HepG2 (cell line): ENCODE results near the gene GMCL2. TPM values are rescaled to one million over a fixed set of nuclear protein-coding genes. Genes with fewer than 3 reads are reported as not detected.
A peak's percentile ranks its signal among the peaks of the same experiment; 100 is the strongest.

Source experiments
- ATAC-seq: fragments of 200-7000 bp; cut with Tn5 transposase; 3 replicates; pipeline ENCODE4 v1.9.1; 2020; ENCODE audit warnings: mild to moderate bottlenecking, moderate library complexity
- BruUV-seq: library from RNA; stranded (reverse); fragments of 400-500 nt; replicated peaks from 2 replicates; lab custom pipeline; 2021; lab: Mats Ljungman, UMichigan
- CTCF ChIA-PET: fragments of 300-600 bp; formaldehyde crosslinking; extraction: SDS; loops from one replicate; lab custom pipeline; 2021; ENCODE audit warnings: low total read pairs, inconsistent platforms, low intra/inter-chr PET ratio; lab: Yijun Ruan, JAX
- POLR2A ChIA-PET: fragments of 350-600 bp; sonication (Branson Sonifier 250); formaldehyde crosslinking; loops from one replicate; lab custom pipeline; 2020; ENCODE audit warnings: antibody characterized with exemption, inconsistent platforms; lab: Yijun Ruan, JAX
- DNase-seq: peaks from one replicate; pipeline ENCODE4 v3.0.0-alpha.2; 2015; ENCODE audit warnings: low spot score
- FAIRE-seq: peaks from 3 replicates; lab custom pipeline; 2011; peaks lifted over from hg19 to GRCh38; lab: Jason Lieb, UNC
- H2AFZ ChIP-seq: one replicate; pipeline ENCODE4 v1.6.1; 2011; ENCODE audit warnings: low read length, inconsistent platforms
- H3K27ac ChIP-seq: fragments of 300-600 bp; 3 replicates; pipeline ENCODE4 v1.8.0; 2011; ENCODE audit warnings: mixed run types, mild to moderate bottlenecking, mixed read lengths, low read length, inconsistent platforms; ENCODE audit not compliant: insufficient read depth; ENCODE audit errors: extremely low read length
- H3K27me3 ChIP-seq, 2 experiments: fragments of 200-600 bp in 1 of 2; 2 replicates in 1 of 2; 3 replicates in 1 of 2; pipeline versions ENCODE4 v1.6.0 to v1.8.0; 2011; ENCODE audit warnings: low read length in 2 of 2, mild to moderate bottlenecking in 2 of 2, moderate library complexity in 2 of 2, inconsistent platforms in 1 of 2; ENCODE audit not compliant: insufficient read depth in 2 of 2, control insufficient read depth in 1 of 2
- H3K36me3 ChIP-seq, 2 experiments: fragments of 200-600 bp in 1 of 2; replicated peaks in 1 of 2; 2 replicates in 1 of 2; 3 replicates in 1 of 2; pipeline versions ENCODE4 v1.5.1 to v1.8.0; 2011; ENCODE audit warnings: low read length in 2 of 2, inconsistent platforms in 1 of 2; ENCODE audit not compliant: insufficient read depth in 2 of 2, control insufficient read depth in 1 of 2
- H3K4me1 ChIP-seq: 2 replicates; pipeline ENCODE4 v1.5.1; 2012; ENCODE audit warnings: low read length, inconsistent platforms; ENCODE audit not compliant: insufficient read depth
- H3K4me2 ChIP-seq: 2 replicates; pipeline ENCODE4 v1.6.0; 2011; ENCODE audit warnings: low read depth, low read length, inconsistent platforms
- H3K4me3 ChIP-seq, 3 experiments: fragments of 200-600 bp in 1 of 3; sonication (generic), shearing (Covaris generic) in 1 of 3; replicated peaks in 1 of 3; 2 replicates each; pipeline ENCODE4 v1.5.1; 2011 to 2016; ENCODE audit warnings: low read length in 3 of 3, inconsistent platforms in 2 of 3, low read depth in 2 of 3, mild to moderate bottlenecking in 2 of 3, control low read depth in 1 of 3, mixed read lengths in 1 of 3; ENCODE audit not compliant: insufficient read depth in 1 of 3
- H3K79me2 ChIP-seq: one replicate; pipeline ENCODE4 v1.6.1; 2011; ENCODE audit warnings: low read length, inconsistent platforms; ENCODE audit not compliant: insufficient read depth
- H3K9ac ChIP-seq: 2 replicates; pipeline ENCODE4 v1.6.0; 2011; ENCODE audit warnings: mild to moderate bottlenecking, low read depth, low read length, inconsistent platforms; ENCODE audit not compliant: insufficient read depth
- H3K9me3 ChIP-seq: 2 replicates; pipeline ENCODE4 v1.5.1; 2012; ENCODE audit warnings: mild to moderate bottlenecking, low read length
- H4K20me1 ChIP-seq: 2 replicates; pipeline ENCODE4 v1.6.0; 2011; ENCODE audit warnings: inconsistent platforms, mild to moderate bottlenecking, low read length, moderate library complexity; ENCODE audit not compliant: insufficient read depth
- CCAR2 ChIP-seq: fragments of 200-400 bp; formaldehyde crosslinking; optimal IDR thresholded peaks from 2 replicates; pipeline ENCODE3; 2018; ENCODE audit warnings: low read depth, mild to moderate bottlenecking, low read length, moderate library complexity
- PAF1 ChIP-seq: IDR thresholded peaks from 2 replicates; pipeline ENCODE4 v1.6.1; 2016; ENCODE audit warnings: missing genetic modification reagents, missing compliant biosample characterization
- RBFOX2 ChIP-seq: fragments of 200-400 bp; formaldehyde crosslinking; IDR thresholded peaks from 2 replicates; pipeline ENCODE4 v1.6.1; 2017; ENCODE audit warnings: low read depth, mild to moderate bottlenecking, low read length
- RBM22 ChIP-seq: fragments of 200-400 bp; formaldehyde crosslinking; optimal IDR thresholded peaks from 2 replicates; pipeline ENCODE3; 2017; ENCODE audit warnings: mild to moderate bottlenecking, low read length, moderate library complexity
- ZNF121 ChIP-seq: sonication (generic); formaldehyde crosslinking; IDR thresholded peaks from 2 replicates; pipeline ENCODE4 v1.5.0; 2020; ENCODE audit warnings: mild to moderate bottlenecking, missing genetic modification reagents
- WGBS: methylation state at CpG from one replicate; pipeline ENCODE4 v1.1.6; 2017; ENCODE audit warnings: low lambda C conversion rate; 5-methylcytosine and 5-hydroxymethylcytosine counted together
- in situ Hi-C: cut with HindIII; loops from 2 replicates; pipeline ENCODE4 v1.10.0; 2017; ENCODE audit warnings: low pct_unique_long_range_greater_than_20kb; ENCODE audit not compliant: extremely low pct_ligation_motif_present
- intact Hi-C: fragments of 100-400 bp; cut with micrococcal nuclease; formaldehyde crosslinking; loops from one replicate; pipeline ENCODE4 v1.10.0; 2022; ENCODE audit not compliant: unreplicated experiment
- polyA plus RNA-seq, 8 experiments: library from polyadenylated mRNA; depleted of rRNA in 3 of 8; stranded (reverse) in 7 of 8; unstranded in 1 of 8; fragments of >200 nt; fragmentation: Illumina TruSeq in 4 of 8; extraction: Trizol in 4 of 8; gene quantifications; 2 replicates each; pipeline versions ENCODE4 v1.2.1 to v1.2.3, GENCODE V29; 2011 to 2016; ENCODE audit warnings: low read depth in 4 of 8, missing spikeins in 1 of 8, mixed read lengths in 1 of 8; ENCODE audit not compliant: insufficient read depth in 1 of 8
- total RNA-seq, 5 experiments: library from RNA; depleted of rRNA; stranded (reverse); fragments of >200 nt; fragmentation: Illumina TruSeq; extraction: Trizol; gene quantifications; 2 replicates each; pipeline ENCODE4 v1.2.3, GENCODE V29; 2016; ENCODE audit warnings: low read depth in 1 of 5
- TF ChIP-seq, protein P1 (sequence below): sonication (generic); formaldehyde crosslinking; IDR thresholded peaks from 2 replicates; pipeline ENCODE4 v1.4.0; 2020; ENCODE audit warnings: missing genetic modification reagents, mild to moderate bottlenecking, borderline replicate concordance
- TF ChIP-seq, protein P2 (sequence below): sonication (generic); formaldehyde crosslinking; conservative IDR thresholded peaks from 2 replicates; pipeline ENCODE4 v1.8.0; 2022; ENCODE audit warnings: low read depth, missing genetic modification reagents

The GMCL2 gene
- total and polyA plus RNA-seq, 2 of the 13 experiments (the other 11 are each of a cell fraction or from before 2014, with no cell fraction given), result 0.03 TPM; not detected in 1

DNA sequence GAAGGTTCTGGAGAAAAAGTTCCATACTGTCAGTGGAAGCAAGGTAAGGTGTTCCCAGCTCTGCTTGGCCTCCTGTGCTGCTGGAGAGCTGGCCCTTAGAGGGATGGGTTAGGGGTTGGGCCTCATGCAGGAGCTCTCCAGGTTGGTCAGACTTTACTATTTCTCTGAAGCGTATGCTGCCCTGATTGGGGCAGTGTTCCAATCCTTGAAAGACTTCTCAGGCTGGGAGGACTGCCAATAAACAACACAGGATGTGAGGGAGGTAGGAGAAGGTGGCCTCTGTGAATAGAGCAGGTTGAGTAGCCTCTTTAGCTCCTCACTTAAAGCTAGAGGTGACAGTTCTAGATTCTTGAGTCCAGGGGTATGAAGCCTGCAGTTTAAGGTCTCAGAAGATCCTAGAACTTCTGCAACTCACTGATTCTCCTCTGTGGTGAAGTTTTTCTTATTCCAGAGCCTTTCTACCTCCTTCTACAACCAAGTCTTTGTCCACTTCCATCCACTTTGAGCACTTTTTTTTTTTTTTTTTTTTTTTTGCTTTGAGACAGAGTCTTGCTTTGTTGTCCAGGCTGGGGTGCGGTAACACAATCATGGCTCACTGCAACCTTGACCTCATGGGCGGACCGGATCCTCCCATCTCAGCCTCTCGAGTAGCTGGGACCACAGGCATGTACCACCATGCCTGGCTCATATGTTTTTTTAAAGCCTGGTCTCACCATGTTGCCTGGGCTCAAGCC, 20.2 kb upstream of the GMCL2 start:
- ChIA-PET POLR2A (interaction anchor here (2.8 kb wide), 1 partner anchor 24 kb away, joined by 12 read pairs; the partner anchor contains the start of gene PHYKPL), CTCF (no interaction called here)
- ATAC-seq, result no peak
- peaks cover 35% of the 10 kb centered on the region for H3K79me2 ChIP-seq
- intact Hi-C loops, result no loop called here
- no peak overlapping the region for H2AFZ ChIP-seq
- H3K36me3 ChIP-seq, result peaks cover 15 to 64% of the 10 kb centered on the region in 2 experiments
- peak overlapping the region; percentile 89 for H3K4me2 ChIP-seq
- no peaks in the 10 kb centered on the region; a peak in 1 of 5 replicates for H3K27me3 ChIP-seq
- no peaks in the 10 kb centered on the region for H3K9me3 ChIP-seq
- no peak overlapping the region for H3K9ac ChIP-seq
- peaks cover 39% of the 10 kb centered on the region for H4K20me1 ChIP-seq
- TF ChIP-seq ZNF121 (CRISPR knock-in tag) (peak; percentile 77; the same call in 1 of the 2 replicates), PAF1 (CRISPR knock-in tag) (peak; percentile 52; the same call in 1 of the 2 replicates), RBFOX2 (peak; percentile 38; the same call in 1 of the 2 replicates), CCAR2 (no peak), RBM22 (peak; percentile 9)
- TF ChIP-seq, protein P1, sequence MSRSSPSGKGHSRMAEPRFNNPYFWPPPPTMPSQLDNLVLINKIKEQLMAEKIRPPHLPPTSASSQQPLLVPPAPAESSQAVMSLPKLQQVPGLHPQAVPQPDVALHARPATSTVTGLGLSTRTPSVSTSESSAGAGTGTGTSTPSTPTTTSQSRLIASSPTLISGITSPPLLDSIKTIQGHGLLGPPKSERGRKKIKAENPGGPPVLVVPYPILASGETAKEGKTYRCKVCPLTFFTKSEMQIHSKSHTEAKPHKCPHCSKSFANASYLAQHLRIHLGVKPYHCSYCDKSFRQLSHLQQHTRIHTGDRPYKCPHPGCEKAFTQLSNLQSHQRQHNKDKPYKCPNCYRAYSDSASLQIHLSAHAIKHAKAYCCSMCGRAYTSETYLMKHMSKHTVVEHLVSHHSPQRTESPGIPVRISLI (CRISPR knock-in tag), result peak; percentile 51; the same call in 1 of the 2 replicates
- TF ChIP-seq, protein P2, sequence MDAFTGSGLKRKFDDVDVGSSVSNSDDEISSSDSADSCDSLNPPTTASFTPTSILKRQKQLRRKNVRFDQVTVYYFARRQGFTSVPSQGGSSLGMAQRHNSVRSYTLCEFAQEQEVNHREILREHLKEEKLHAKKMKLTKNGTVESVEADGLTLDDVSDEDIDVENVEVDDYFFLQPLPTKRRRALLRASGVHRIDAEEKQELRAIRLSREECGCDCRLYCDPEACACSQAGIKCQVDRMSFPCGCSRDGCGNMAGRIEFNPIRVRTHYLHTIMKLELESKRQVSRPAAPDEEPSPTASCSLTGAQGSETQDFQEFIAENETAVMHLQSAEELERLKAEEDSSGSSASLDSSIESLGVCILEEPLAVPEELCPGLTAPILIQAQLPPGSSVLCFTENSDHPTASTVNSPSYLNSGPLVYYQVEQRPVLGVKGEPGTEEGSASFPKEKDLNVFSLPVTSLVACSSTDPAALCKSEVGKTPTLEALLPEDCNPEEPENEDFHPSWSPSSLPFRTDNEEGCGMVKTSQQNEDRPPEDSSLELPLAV (CRISPR knock-in tag), result no peak
- TF ChIP-seq, all 625 proteins: peak for 5
- peak; percentile 32 for DNase-seq
- in situ Hi-C loops, result no loop called here
- H3K27ac ChIP-seq, result no peak overlapping the region
- no peak overlapping the region for H3K4me3 ChIP-seq
- peaks cover 32% of the 10 kb centered on the region for H3K4me1 ChIP-seq
- FAIRE-seq, result peak; percentile 12
- BruUV-seq, result no TSS peak
- WGBS, result 62% methylated on average over 5 of the region's 5 CpGs
